Psoas muscle (tissue), 8 donors: Measurements from ENCODE around the gene HSD17B8. TPM values are rescaled to one million over a fixed set of nuclear protein-coding genes. Genes with fewer than 3 reads are reported as not detected.

Experiments used
- ATAC-seq, 4 donors: fragments of 200-7000 bp; cut with Tn5 transposase; one replicate each; pipeline ENCODE4 v1.9.1; 2020; ENCODE audit warnings: moderate library complexity in 3 of 4, mild to moderate bottlenecking in 2 of 4
- DNase-seq, 2 donors: peaks; one replicate each; pipeline ENCODE4 v3.0.0-alpha.2; 2020
- H3K27ac ChIP-seq: fragments of 200-600 bp; one replicate; pipeline ENCODE4 v1.8.0; 2022
- H3K27me3 ChIP-seq, 3 donors: fragments of 200-600 bp in 1 of 3; one replicate each; pipeline versions ENCODE4 v1.6.1 to v1.8.0; 2013 to 2022; ENCODE audit warnings: low read length in 2 of 3, mild to moderate bottlenecking in 2 of 3, moderate library complexity in 1 of 3; ENCODE audit not compliant: insufficient read depth in 3 of 3
- H3K36me3 ChIP-seq, 2 donors: fragments of 200-600 bp in 1 of 2; one replicate each; pipeline versions ENCODE4 v1.6.1 to v1.8.0; 2013 to 2022; ENCODE audit warnings: low read depth in 1 of 2, mild to moderate bottlenecking in 1 of 2, moderate library complexity in 1 of 2; ENCODE audit not compliant: insufficient read depth in 1 of 2
- H3K4me1 ChIP-seq: fragments of 200-600 bp; one replicate; pipeline ENCODE4 v1.8.0; 2022
- H3K4me3 ChIP-seq: fragments of 200-600 bp; one replicate; pipeline ENCODE4 v1.8.0; 2022; ENCODE audit warnings: mild to moderate bottlenecking
- H3K9me3 ChIP-seq: fragments of 200-600 bp; one replicate; pipeline ENCODE4 v1.8.0; 2022
- WGBS, 3 donors: extraction: QIAGEN DNeasy Blood & Tissue Kit; methylation state at CpG; one replicate each; pipeline versions ENCODE4 v1.1.6 to v1.1.7; 2013; 5-methylcytosine and 5-hydroxymethylcytosine counted together
- intact Hi-C, 2 donors: fragments of 100-400 bp; cut with DNase I; formaldehyde crosslinking; loops; one replicate each; pipeline versions ENCODE4 v1.11.0 to v1.14.2; 2022
- polyA plus RNA-seq, 3 donors: library from polyadenylated mRNA; stranded (reverse); fragments of 200-250 nt; gene quantifications; one replicate each; pipeline ENCODE4 v1.2.3, GENCODE V29; 2013
- total RNA-seq, 4 donors: library from RNA; stranded (reverse); fragmentation: NEBNext Ultra II Directional in 2 of 4; extraction: Animal tissue kit (Norgen Biotek cat#: 25700) in 2 of 4; gene quantifications; one replicate each; pipeline versions ENCODE4 v1.2.1 to v1.2.4, GENCODE V29; 2021 to 2023
- TF ChIP-seq, protein P1 (sequence below): fragments of 200-600 bp; IDR thresholded peaks from one replicate; pipeline ENCODE4 v1.8.0; 2022; ENCODE audit warnings: antibody characterized with exemption
- donor health status: healthy with polysubstance abuse.
- donor health status: DM: no; HTN: no; CAD: no; lungs with moderate emphysema.
- donor health status: Bipolar disorder and iron deficiency.
- donor health status: healthy.
- donor health status: DM: yes; HTN: yes; CAD: no.
- donor health status: DM: no; HTN: no; CAD: no.
- donor health status: DM: no; HTN: no; CAD: no.
- donor health status: DM: yes; HTN: yes; CAD: no.

The HSD17B8 gene
- total and polyA plus RNA-seq, 7 donors, result 5.3 to 18.9 (median 10.3) TPM

DNA sequence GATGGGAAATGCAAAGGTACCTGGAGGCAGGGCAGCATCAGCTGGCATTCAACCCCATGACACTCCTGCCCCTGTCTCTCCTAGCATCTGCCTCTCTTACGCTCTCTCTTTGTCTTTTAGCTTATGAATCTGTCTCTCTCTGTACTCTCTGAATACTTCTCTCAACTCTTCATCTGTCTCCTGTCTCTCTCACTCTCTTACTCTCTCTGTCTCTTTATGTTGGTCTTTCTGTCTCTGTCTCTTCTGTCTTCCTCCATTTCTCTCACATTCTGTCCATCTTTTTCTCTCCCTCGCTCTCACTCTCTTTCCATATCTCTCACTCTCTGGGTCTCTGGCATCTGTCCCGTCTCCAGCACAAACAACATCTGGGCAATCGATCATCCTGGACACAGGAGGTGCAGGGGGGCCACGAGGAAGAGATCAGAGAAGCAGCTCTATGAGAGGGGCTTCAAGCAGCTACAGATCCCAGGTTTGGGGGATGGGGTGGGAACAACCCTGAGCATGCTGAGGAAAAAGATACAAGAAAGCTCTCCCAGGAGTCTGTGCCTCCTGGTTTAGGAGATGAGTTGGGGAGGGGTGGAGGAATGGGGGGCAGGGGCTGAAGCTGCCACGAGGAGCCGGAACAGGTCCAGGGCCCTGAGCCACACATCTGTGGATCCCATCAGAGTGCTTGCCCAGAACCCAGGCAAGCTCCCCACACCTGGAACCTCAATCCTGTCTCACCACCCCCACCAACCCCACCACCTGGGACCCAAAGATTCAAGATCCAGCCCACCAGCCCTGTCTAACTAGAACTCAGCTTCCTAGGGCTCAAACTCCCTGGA is 14.6 kb upstream of the HSD17B8 start:
- Histone ChIP-seq H3K4me1 (peaks cover 19% of the 10 kb centered on the region), H3K36me3 (peaks cover under 1 to 11% of the 10 kb centered on the region in 2 donors), H3K27me3 (no peaks in the 10 kb centered on the region), H3K27ac (no peak overlapping the region), H3K9me3 (no peaks in the 10 kb centered on the region), H3K4me3 (no peak overlapping the region)
- WGBS, 3 donors, result 45 to 49% (median 49%) methylated on average over 7 of the region's 7 CpGs
- TF ChIP-seq, protein P1, sequence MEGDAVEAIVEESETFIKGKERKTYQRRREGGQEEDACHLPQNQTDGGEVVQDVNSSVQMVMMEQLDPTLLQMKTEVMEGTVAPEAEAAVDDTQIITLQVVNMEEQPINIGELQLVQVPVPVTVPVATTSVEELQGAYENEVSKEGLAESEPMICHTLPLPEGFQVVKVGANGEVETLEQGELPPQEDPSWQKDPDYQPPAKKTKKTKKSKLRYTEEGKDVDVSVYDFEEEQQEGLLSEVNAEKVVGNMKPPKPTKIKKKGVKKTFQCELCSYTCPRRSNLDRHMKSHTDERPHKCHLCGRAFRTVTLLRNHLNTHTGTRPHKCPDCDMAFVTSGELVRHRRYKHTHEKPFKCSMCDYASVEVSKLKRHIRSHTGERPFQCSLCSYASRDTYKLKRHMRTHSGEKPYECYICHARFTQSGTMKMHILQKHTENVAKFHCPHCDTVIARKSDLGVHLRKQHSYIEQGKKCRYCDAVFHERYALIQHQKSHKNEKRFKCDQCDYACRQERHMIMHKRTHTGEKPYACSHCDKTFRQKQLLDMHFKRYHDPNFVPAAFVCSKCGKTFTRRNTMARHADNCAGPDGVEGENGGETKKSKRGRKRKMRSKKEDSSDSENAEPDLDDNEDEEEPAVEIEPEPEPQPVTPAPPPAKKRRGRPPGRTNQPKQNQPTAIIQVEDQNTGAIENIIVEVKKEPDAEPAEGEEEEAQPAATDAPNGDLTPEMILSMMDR, result no peak
- intact Hi-C loops, result loop anchor here in 1 of 2 donors (10.0 kb wide), 1 partner anchor 995 kb away; the partner anchor contains the start of genes GPSM3 and PBX2
- DNase-seq (peak in 1 of 2 donors; percentile 20), ATAC-seq (no peak)

DNA sequence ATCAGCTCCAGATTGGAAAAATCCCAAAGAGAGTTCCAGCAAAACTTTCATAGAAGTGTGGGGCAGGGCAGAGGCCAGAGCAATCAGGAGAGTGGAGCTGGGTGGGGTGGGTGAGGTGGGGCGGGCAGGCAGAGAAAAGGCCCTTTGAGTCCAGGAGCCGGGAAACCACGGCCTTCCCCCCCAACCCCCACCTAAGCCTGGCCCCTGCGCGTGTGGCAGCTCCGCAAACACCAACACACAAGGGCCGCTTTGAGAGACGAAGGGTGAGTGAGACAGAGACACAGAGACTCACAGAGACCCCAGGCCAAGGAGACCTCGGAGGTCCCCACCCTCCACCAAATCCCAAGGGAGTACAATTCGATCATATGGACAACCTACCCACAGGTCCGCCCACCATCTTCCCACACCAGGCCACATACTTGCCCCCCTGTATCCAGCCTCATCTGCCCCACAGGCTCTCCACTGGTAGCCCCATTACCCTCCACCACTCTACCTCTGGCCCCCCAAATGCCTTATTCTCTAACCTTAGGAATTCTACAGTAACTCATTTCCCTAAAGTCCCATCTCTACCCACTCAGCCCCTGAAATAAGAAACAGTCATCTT is 13.8 kb upstream of the HSD17B8 start:
- Histone ChIP-seq H3K27me3 (no peaks in the 10 kb centered on the region), H3K27ac (no peak overlapping the region), H3K4me3 (no peak overlapping the region), H3K9me3 (no peaks in the 10 kb centered on the region), H3K36me3 (peaks cover 3 to 19% of the 10 kb centered on the region in 2 donors), H3K4me1 (peaks cover 19% of the 10 kb centered on the region)
- 77 to 80% (median 77%) methylated on average over 8 to 11 of the region's 11 CpGs for WGBS, 3 donors
- intact Hi-C loops, result loop anchor here in 1 of 2 donors (1.0 to 10.0 kb wide), 2 partner anchors 24 to 996 kb away; partner anchors contain the start of genes GPSM3 and PBX2
- ATAC-seq (no peak), DNase-seq (peak in 1 of 2 donors; percentile 13)
- TF ChIP-seq, protein P1, result no peak

DNA sequence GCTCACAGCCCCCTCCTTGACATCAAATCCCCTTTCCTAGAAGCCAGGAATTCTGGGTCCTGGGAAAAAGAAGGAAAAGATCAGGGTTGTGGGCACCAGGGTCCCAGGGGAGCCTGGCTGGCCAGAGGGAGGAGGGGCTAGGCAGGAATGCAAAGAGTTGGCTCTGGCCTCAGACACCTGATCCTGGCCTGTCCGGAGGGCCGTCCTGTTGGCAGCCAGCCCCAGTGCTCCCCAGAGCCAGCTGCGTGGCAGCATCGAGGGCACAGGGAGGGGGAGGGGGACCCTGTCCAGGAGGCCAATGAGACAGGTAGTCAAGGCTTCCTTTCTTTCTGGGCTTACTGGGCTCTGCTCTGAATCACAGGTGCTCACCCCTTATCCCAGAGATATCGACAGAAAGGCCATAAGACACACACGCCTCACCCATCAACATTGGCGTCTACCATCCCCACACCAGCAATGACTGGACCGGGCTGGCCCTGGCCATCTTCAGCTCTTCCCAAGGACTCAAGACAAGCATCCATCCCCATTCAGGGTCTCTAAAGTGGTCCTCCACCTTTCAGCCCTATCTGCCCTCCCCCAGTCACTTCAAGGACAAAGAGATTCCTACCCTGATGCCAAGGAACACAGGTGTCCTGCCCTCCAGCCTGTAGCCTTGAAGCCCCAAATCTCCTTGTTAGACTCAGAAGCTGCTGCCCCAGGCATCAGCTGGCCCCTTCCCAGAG is 12.9 kb upstream of the HSD17B8 start:
- H3K27ac ChIP-seq, result no peak overlapping the region
- peak; percentile 36 to 54 (median 47) for ATAC-seq
- DNase-seq, result peak in 1 of 2 donors; percentile 62
- H3K36me3 ChIP-seq, result peaks cover 8 to 28% of the 10 kb centered on the region in 2 donors
- H3K4me3 ChIP-seq, result no peak overlapping the region
- 28 to 38% (median 31%) methylated on average over 8 of the region's 8 CpGs for WGBS, 3 donors
- no peaks in the 10 kb centered on the region for H3K9me3 ChIP-seq
- intact Hi-C loops, result loop anchor here in 1 of 2 donors (1.0 to 10.0 kb wide), 2 partner anchors 25 to 997 kb away; partner anchors contain the start of genes GPSM3 and PBX2
- H3K4me1 ChIP-seq, result peaks cover 19% of the 10 kb centered on the region
- TF ChIP-seq, protein P1, result no peak
- no peaks in the 10 kb centered on the region for H3K27me3 ChIP-seq

DNA sequence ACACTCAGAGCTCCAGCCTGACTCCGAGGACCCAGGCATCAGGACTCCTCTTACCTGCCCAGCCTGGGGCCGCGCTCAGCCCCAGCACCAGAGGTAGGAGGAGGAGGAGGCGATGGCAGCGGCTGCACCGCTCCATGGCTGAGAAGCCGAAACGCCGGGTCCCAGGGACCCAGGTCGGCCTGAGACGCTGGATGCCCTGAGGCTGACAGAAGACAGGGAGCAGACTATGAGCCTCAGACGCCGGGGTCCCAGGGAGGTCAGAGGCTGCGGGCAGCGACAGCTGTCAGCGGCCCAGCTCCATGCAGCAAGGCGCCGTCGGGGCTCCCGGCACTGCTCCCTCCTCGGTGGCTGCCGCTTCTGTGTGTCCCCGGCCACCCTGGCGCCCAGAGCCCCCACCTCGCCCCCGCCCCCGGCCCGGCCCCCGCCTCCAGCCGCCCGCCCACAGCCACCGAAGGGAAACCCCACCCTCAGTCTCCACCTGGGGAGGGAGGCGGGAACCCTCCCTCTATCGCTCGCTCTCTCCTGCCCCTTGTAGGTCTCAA is 12.3 kb upstream of the HSD17B8 start, which contains the start of gene COL11A2:
TSS of gene COL11A2 (minus strand) at position 363 of the 542 bp plus-strand sequence. CDS start at position 136, 227 bp downstream.
- ATAC-seq (peak; percentile 21 to 32 (median 24)), DNase-seq (peak in 1 of 2 donors; percentile 58)
- TF ChIP-seq, protein P1, result no peak
- Histone ChIP-seq H3K4me3 (peak within 1 kb of the TSS; percentile 64), H3K27ac (no peak within 1 kb of the TSS), H3K27me3 (no peaks in the 10 kb centered on the region), H3K9me3 (no peaks in the 10 kb centered on the region), H3K4me1 (peaks cover 19% of the 10 kb centered on the region), H3K36me3 (peaks cover 8 to 34% of the 10 kb centered on the region in 2 donors)
- intact Hi-C loops, result loop anchor here in 1 of 2 donors (10.0 kb wide), 1 partner anchor 997 kb away; the partner anchor contains the start of genes GPSM3 and PBX2
- WGBS, 3 donors, result 21 to 24% (median 24%) methylated on average over 31 to 35 of the region's 35 CpGs
